Heart right ventricle (tissue), 16 donors: Measurements from ENCODE around the gene TSC2. TPM values are rescaled to one million over a fixed set of nuclear protein-coding genes. Genes with fewer than 3 reads are reported as not detected.
A peak's percentile ranks its signal among the peaks of the same experiment; 100 is the strongest.
"Not testable (repeated sequence)": the region's sequence is repeated elsewhere in the genome, so short reads cannot be mapped to it uniquely, and the experiment has no call there.

Experiments
- ATAC-seq, 8 donors: fragments of 200-7000 bp; cut with Tn5 transposase; one replicate each; pipeline ENCODE4 v1.9.1; 2020; ENCODE audit warnings: mild to moderate bottlenecking in 8 of 8, moderate library complexity in 8 of 8, moderate number of reproducible peaks in 1 of 8
- DNase-seq, 2 donors: peaks; one replicate each; pipeline ENCODE4 v3.0.0-alpha.2; 2020
- H3K27ac ChIP-seq, 10 donors: fragments of 200-600 bp; sonication (generic) in 2 of 10; one replicate each; pipeline versions ENCODE4 v1.5.0 to v1.8.0; 2020 to 2022; ENCODE audit warnings: mild to moderate bottlenecking in 3 of 10
- H3K27me3 ChIP-seq, 7 donors: fragments of 200-600 bp; one replicate each; pipeline ENCODE4 v1.8.0; 2021 to 2022; ENCODE audit warnings: mild to moderate bottlenecking in 2 of 7
- H3K36me3 ChIP-seq, 9 donors: fragments of 200-600 bp; sonication (generic) in 1 of 9; one replicate each; pipeline versions ENCODE4 v1.5.0 to v1.8.0; 2020 to 2022; ENCODE audit warnings: mild to moderate bottlenecking in 2 of 9
- H3K4me1 ChIP-seq, 9 donors: fragments of 200-600 bp; sonication (generic) in 1 of 9; one replicate each; pipeline versions ENCODE4 v1.5.0 to v1.8.0; 2020 to 2022; ENCODE audit warnings: mild to moderate bottlenecking in 4 of 9
- H3K4me3 ChIP-seq, 10 donors: fragments of 200-600 bp; sonication (generic) in 2 of 10; one replicate each; pipeline versions ENCODE4 v1.5.0 to v1.8.0; 2020 to 2022; ENCODE audit warnings: mild to moderate bottlenecking in 7 of 10, moderate library complexity in 2 of 10
- H3K9me3 ChIP-seq, 11 donors: fragments of 200-600 bp in 10 of 11; sonication (generic) in 2 of 11; one replicate each; pipeline versions ENCODE4 v1.5.0 to v1.8.0; 2013 to 2022; ENCODE audit warnings: mild to moderate bottlenecking in 2 of 11, control low read depth in 1 of 11, moderate library complexity in 1 of 11
- WGBS, 2 donors: extraction: QIAGEN DNeasy Blood & Tissue Kit; methylation state at CpG; one replicate each; pipeline ENCODE4 v1.1.7; 2013; ENCODE audit warnings: inconsistent platforms in 1 of 2; 5-methylcytosine and 5-hydroxymethylcytosine counted together
- intact Hi-C, 10 donors: fragments of 100-400 bp; cut with DNase I; formaldehyde crosslinking; loops; one replicate each; pipeline versions ENCODE4 v1.11.1 to v1.14.2; 2022
- microRNA-seq, 2 donors: library from miRNA; unstranded; fragments of <30 nt; microRNA quantifications; one replicate each; pipeline ENCODE4 v1.2.0, GENCODE V29; 2021
- polyA plus RNA-seq, 2 donors: library from polyadenylated mRNA; stranded (reverse); fragments of 200-250 nt; gene quantifications; one replicate each; pipeline ENCODE4 v1.2.3, GENCODE V29; 2013
- total RNA-seq, 10 donors: library from RNA; stranded (reverse); fragmentation: NEBNext Ultra II Directional in 3 of 10; extraction: Animal tissue kit (Norgen Biotek cat#: 25700) in 3 of 10; gene quantifications; one replicate each; pipeline versions ENCODE4 v1.2.1 to v1.2.4, GENCODE V29; 2021 to 2023
- donor health status: Arrhythmogenic right ventricular cardiomyopathy.
- donor health status: ischemic (EF 13 %, LVEDD 7.1; RV severe dilation, severe dysfunction).
- donor health status: healthy with polysubstance abuse.
- donor health status: DM: no; HTN: yes; CAD: no.
- donor health status: DM: no; HTN: no; CAD: no.
- donor health status: ischemic (EF 25% LVEDD 6.9; RV normal size, moderate dysfunction).
- donor health status: ischemic (EF 25% LVEDD 5.7; RV mildly dilated, moderate dysfunction).
- donor health status: healthy.
- donor health status: DM: yes; HTN: yes; CAD: no.
- donor health status: Ischemic cardiomyopathy.
- donor health status: ischemic (EF 35%, LVEDD 5.7; RV mildly dilated, moderate dysfunction).
- donor health status: nonischemic (EF 11% LVEDD 7.7; RV severe dilation, severe dysfunction).
- donor health status: DM: yes; HTN: yes; CAD: no.
- donor health status: PGD.
- donor health status: ischemic (EF 29% LVEDD 5.4; RV normal size, mild dysfunction).
- donor health status: nonischemic (EF 23%, LVEDD 6.1; RV moderate dilation, normal function).

Gene TSC2
- total and polyA plus RNA-seq, 12 donors = 28.8 to 87.0 (median 71.5) TPM

GRCh38 chr16:2135770-2136490 is 88.1 kb downstream of the TSC2 start, which contains the start of gene PKD1:
PKD1 (minus strand) TSS chr16:2135898; CDS start chr16:2135689, 209 bp downstream.
- H3K36me3 ChIP-seq, intact Hi-C loops, H3K27me3 ChIP-seq, H3K9me3 ChIP-seq: not testable (repeated sequence)
- DNase-seq = peak; percentile 95 to 100
- peak; percentile 81 to 91 (median 90) for ATAC-seq
- whole genome bisulfite sequencing, 2 donors = 0 to 1% methylated on average over 31 to 61 of the region's 81 CpGs
- Histone ChIP-seq H3K27ac (peak within 1 kb of the TSS; percentile 61 to 82 (median 76)), H3K4me1 (peaks cover 0 to 27% (median 10%) of the 10 kb centered on the region in 9 donors), H3K4me3 (peak within 1 kb of the TSS; percentile 49 to 67 (median 64))

Small RNA genes lying within 50 kb of the gene (microRNA-seq; reads per million reads assigned to microRNA genes)
- 0 to 1.8 reads per million in 2 donors for gene MIR1225
- gene MIR3180-5 = 0 reads per million in 2 donors
- 0 reads per million in 2 donors for gene MIR4516
- 0 reads per million in 2 donors for gene MIR6511B1

Other genes starting within 250 kb of the TSC2 start
- gene HAGH, start 221.2 kb upstream of the TSC2 start, total RNA-seq = 100 to 1,000 TPM; 115 to 179 (median 161) TPM
- gene HAGH, start 221.2 kb upstream of the TSC2 start, polyA plus RNA-seq = 100 to 1,000 TPM; 146 to 172 TPM
- 10 to 100 TPM; 16.2 to 47.6 (median 28.6) TPM for gene FAHD1, start 220.8 kb upstream of the TSC2 start, total RNA-seq
- 10 to 100 TPM; 31.8 to 32.3 TPM for gene FAHD1, start 220.8 kb upstream of the TSC2 start, polyA plus RNA-seq
- not detected for gene MEIOB, start 175.8 kb upstream of the TSC2 start, total RNA-seq
- not detected for gene MEIOB, start 175.8 kb upstream of the TSC2 start, polyA plus RNA-seq
- gene HS3ST6, start 129.6 kb upstream of the TSC2 start, total RNA-seq = not detected
- gene HS3ST6, start 129.6 kb upstream of the TSC2 start, polyA plus RNA-seq = under 1 TPM in 1 of 2 donors, not detected in 1; 0.03 TPM
- gene MSRB1, start 104.8 kb upstream of the TSC2 start, total RNA-seq = 10 to 100 TPM; 24.6 to 53.7 (median 34.3) TPM
- gene MSRB1, start 104.8 kb upstream of the TSC2 start, polyA plus RNA-seq = 10 to 100 TPM; 41.4 to 82.2 TPM
- gene RPL3L, start 93.3 kb upstream of the TSC2 start, total RNA-seq = 100 to 1,000 TPM; 173 to 282 (median 254) TPM
- gene RPL3L, start 93.3 kb upstream of the TSC2 start, polyA plus RNA-seq = 100 to 1,000 TPM; 124 to 164 TPM
- gene NDUFB10, start 88.4 kb upstream of the TSC2 start, total RNA-seq = 100 to 1,000 TPM; 375 to 755 (median 559) TPM
- 1,000 to 10,000 TPM in 1 of 2 donors, 100 to 1,000 TPM in 1; 824 to 1,046 TPM for gene NDUFB10, start 88.4 kb upstream of the TSC2 start, polyA plus RNA-seq
- 1,000 to 10,000 TPM in 3 of 10 donors, 100 to 1,000 TPM in 7; 691 to 1,555 (median 813) TPM for gene RPS2, start 83.2 kb upstream of the TSC2 start, total RNA-seq
- gene RPS2, start 83.2 kb upstream of the TSC2 start, polyA plus RNA-seq = 1,000 to 10,000 TPM; 1,955 to 3,593 TPM
- gene RNF151, start 81.1 kb upstream of the TSC2 start, total RNA-seq = not detected
- not detected for gene RNF151, start 81.1 kb upstream of the TSC2 start, polyA plus RNA-seq
- 10 to 100 TPM; 18.5 to 26.7 (median 21.9) TPM for gene TBL3, start 75.9 kb upstream of the TSC2 start, total RNA-seq
- gene TBL3, start 75.9 kb upstream of the TSC2 start, polyA plus RNA-seq = 10 to 100 TPM; 57.4 to 71.1 TPM
- gene NOXO1, start 66.5 kb upstream of the TSC2 start, total RNA-seq = not detected
- under 1 TPM; 0.09 to 0.29 TPM for gene NOXO1, start 66.5 kb upstream of the TSC2 start, polyA plus RNA-seq
- 10 to 100 TPM; 14.7 to 30.2 (median 24.5) TPM for gene GFER, start 63.8 kb upstream of the TSC2 start, total RNA-seq
- gene GFER, start 63.8 kb upstream of the TSC2 start, polyA plus RNA-seq = 10 to 100 TPM; 37.5 to 65.6 TPM
- gene SYNGR3, start 58.0 kb upstream of the TSC2 start, total RNA-seq = under 1 TPM in 8 of 10 donors, not detected in 2; 0.15 to 0.62 (median 0.28) TPM
- 1 to 10 TPM in 1 of 2 donors, under 1 TPM in 1; 0.51 to 2.5 TPM for gene SYNGR3, start 58.0 kb upstream of the TSC2 start, polyA plus RNA-seq
- 10 to 100 TPM in 9 of 10 donors, 1 to 10 TPM in 1; 9.5 to 24.7 (median 14.2) TPM for gene ZNF598, start 38.2 kb upstream of the TSC2 start, total RNA-seq
- 10 to 100 TPM; 12.6 to 25.3 TPM for gene ZNF598, start 38.2 kb upstream of the TSC2 start, polyA plus RNA-seq
- gene NPW, start 28.2 kb upstream of the TSC2 start, total RNA-seq = under 1 TPM in 1 of 10 donors, not detected in 9; 0.39 TPM
- gene NPW, start 28.2 kb upstream of the TSC2 start, polyA plus RNA-seq = under 1 TPM in 1 of 2 donors, not detected in 1; 0.54 TPM
- 100 to 1,000 TPM in 9 of 10 donors, 10 to 100 TPM in 1; 94.3 to 429 (median 146) TPM for gene NHERF2, start 21.1 kb upstream of the TSC2 start, total RNA-seq
- 100 to 1,000 TPM; 314 to 640 TPM for gene NHERF2, start 21.1 kb upstream of the TSC2 start, polyA plus RNA-seq
- gene NTHL1, start 151 bp upstream of the TSC2 start, total RNA-seq = 10 to 100 TPM in 8 of 10 donors, 1 to 10 TPM in 2; 9.8 to 24.9 (median 12.3) TPM
- gene NTHL1, start 151 bp upstream of the TSC2 start, polyA plus RNA-seq = 10 to 100 TPM; 16.1 to 51.9 TPM
- gene PKD1, start 87.9 kb downstream of the TSC2 start, total RNA-seq = 100 to 1,000 TPM in 6 of 10 donors, 10 to 100 TPM in 4; 79.3 to 122 (median 104) TPM
- gene PKD1, start 87.9 kb downstream of the TSC2 start, polyA plus RNA-seq = 100 to 1,000 TPM in 1 of 2 donors, 10 to 100 TPM in 1; 76.7 to 114 TPM
- gene RAB26, start 100.6 kb downstream of the TSC2 start, total RNA-seq = 1 to 10 TPM in 8 of 10 donors, under 1 TPM in 2; 0.74 to 4.3 (median 1.6) TPM
- 1 to 10 TPM in 1 of 2 donors, under 1 TPM in 1; 0.26 to 6.4 TPM for gene RAB26, start 100.6 kb downstream of the TSC2 start, polyA plus RNA-seq
- 10 to 100 TPM; 16.9 to 44.9 (median 23.8) TPM for gene TRAF7, start 107.8 kb downstream of the TSC2 start, total RNA-seq
- 10 to 100 TPM; 14.6 to 28.2 TPM for gene TRAF7, start 107.8 kb downstream of the TSC2 start, polyA plus RNA-seq
- gene CASKIN1, start 148.6 kb downstream of the TSC2 start, total RNA-seq = 1 to 10 TPM in 5 of 10 donors, under 1 TPM in 5; 0.24 to 6.0 (median 1.1) TPM
- 1 to 10 TPM in 1 of 2 donors, under 1 TPM in 1; 0.33 to 3.4 TPM for gene CASKIN1, start 148.6 kb downstream of the TSC2 start, polyA plus RNA-seq
- gene MLST8, start 157.5 kb downstream of the TSC2 start, total RNA-seq = 10 to 100 TPM; 19.3 to 28.8 (median 23.6) TPM
- 10 to 100 TPM; 38.8 to 43.1 TPM for gene MLST8, start 157.5 kb downstream of the TSC2 start, polyA plus RNA-seq
- 10 to 100 TPM in 1 of 10 donors, 1 to 10 TPM in 9; 4.3 to 15.6 (median 7.2) TPM for gene BRICD5, start 162.9 kb downstream of the TSC2 start, total RNA-seq
- 10 to 100 TPM; 14.7 to 31.7 TPM for gene BRICD5, start 162.9 kb downstream of the TSC2 start, polyA plus RNA-seq
- gene PGP, start 166.9 kb downstream of the TSC2 start, total RNA-seq = 10 to 100 TPM; 21.1 to 48.3 (median 25.7) TPM
- 10 to 100 TPM; 31.3 to 33.1 TPM for gene PGP, start 166.9 kb downstream of the TSC2 start, polyA plus RNA-seq
- 10 to 100 TPM in 7 of 10 donors, 1 to 10 TPM in 3; 8.4 to 16.3 (median 10.7) TPM for gene E4F1, start 175.6 kb downstream of the TSC2 start, total RNA-seq
- 10 to 100 TPM; 22.0 to 34.8 TPM for gene E4F1, start 175.6 kb downstream of the TSC2 start, polyA plus RNA-seq
- under 1 TPM in 9 of 10 donors, not detected in 1; 0.15 to 0.44 (median 0.30) TPM for gene DNASE1L2, start 188.5 kb downstream of the TSC2 start, total RNA-seq
- gene DNASE1L2, start 188.5 kb downstream of the TSC2 start, polyA plus RNA-seq = 1 to 10 TPM in 1 of 2 donors, under 1 TPM in 1; 0.49 to 1.2 TPM
- gene ECI1, start 203.6 kb downstream of the TSC2 start, total RNA-seq = 100 to 1,000 TPM; 118 to 243 (median 153) TPM
- gene ECI1, start 203.6 kb downstream of the TSC2 start, polyA plus RNA-seq = 100 to 1,000 TPM; 256 to 491 TPM
- 100 to 1,000 TPM; 103 to 128 (median 118) TPM for gene RNPS1, start 220.1 kb downstream of the TSC2 start, total RNA-seq
- 100 to 1,000 TPM in 1 of 2 donors, 10 to 100 TPM in 1; 61.7 to 136 TPM for gene RNPS1, start 220.1 kb downstream of the TSC2 start, polyA plus RNA-seq